OCI-LY1 (cell line): Measurements from ENCODE around the gene NUP50.

Experiments used
- H2AFZ ChIP-seq: fragments of 200-600 bp; sonication (generic), shearing (Covaris generic); 2 replicates; pipeline ENCODE4 v1.6.0; 2014; ENCODE audit warnings: antibody characterized with exemption, mild to moderate bottlenecking, low read length
- H3F3A ChIP-seq: fragments of 200-600 bp; sonication (generic), shearing (Covaris generic); 2 replicates; pipeline ENCODE4 v1.6.0; 2014; ENCODE audit warnings: mild to moderate bottlenecking, antibody characterized with exemption, low read length, moderate library complexity; ENCODE audit not compliant: insufficient read depth
- H3K27ac ChIP-seq: fragments of 200-600 bp; sonication (generic); 2 replicates; pipeline ENCODE4 v1.5.1; 2014; ENCODE audit warnings: low read length, mixed run types, mild to moderate bottlenecking, low read depth; ENCODE audit not compliant: poor library complexity, severe bottlenecking
- H3K27me3 ChIP-seq: fragments of 200-600 bp; sonication (generic); 2 replicates; pipeline ENCODE4 v1.6.0; 2014; ENCODE audit warnings: antibody characterized with exemption, mild to moderate bottlenecking, low read length, moderate library complexity; ENCODE audit not compliant: insufficient read depth
- H3K36me3 ChIP-seq: fragments of 200-600 bp; sonication (generic); 2 replicates; pipeline ENCODE4 v1.6.1; 2014; ENCODE audit warnings: mild to moderate bottlenecking, antibody characterized with exemption, low read length, moderate library complexity, mixed read lengths; ENCODE audit not compliant: insufficient read depth
- H3K4me1 ChIP-seq: fragments of 200-600 bp; sonication (generic); 2 replicates; pipeline ENCODE4 v1.5.1; 2014; ENCODE audit warnings: mild to moderate bottlenecking, low read length, moderate library complexity; ENCODE audit not compliant: insufficient read depth, severe bottlenecking
- H3K4me2 ChIP-seq: fragments of 200-600 bp; sonication (generic), shearing (Covaris generic); 2 replicates; pipeline ENCODE4 v1.6.1; 2014; ENCODE audit warnings: low read length
- H3K4me3 ChIP-seq: fragments of 200-600 bp; sonication (generic); 2 replicates; pipeline ENCODE4 v1.5.1; 2014; ENCODE audit warnings: low read length, low read depth, mild to moderate bottlenecking, mixed read lengths; ENCODE audit not compliant: poor library complexity, severe bottlenecking
- H3K79me2 ChIP-seq: fragments of 200-600 bp; shearing (Covaris generic); 2 replicates; pipeline ENCODE4 v1.6.1; 2016; ENCODE audit warnings: mixed run types, low read length, mixed read lengths; ENCODE audit not compliant: insufficient read depth
- H3K9ac ChIP-seq: fragments of 200-600 bp; sonication (generic), shearing (Covaris generic); 2 replicates; pipeline ENCODE4 v1.6.1; 2014; ENCODE audit warnings: mild to moderate bottlenecking, low read length, mixed read lengths
- H3K9me2 ChIP-seq: fragments of 200-600 bp; sonication (generic), shearing (Covaris generic); 2 replicates; pipeline ENCODE4 v1.6.1; 2014; ENCODE audit warnings: low read depth, mild to moderate bottlenecking, low read length, mixed read lengths
- H3K9me3 ChIP-seq: fragments of 200-600 bp; shearing (Covaris generic); 2 replicates; pipeline ENCODE4 v1.6.1; 2014; ENCODE audit warnings: low read length, mixed read lengths
- H4K20me1 ChIP-seq: fragments of 200-600 bp; sonication (generic), shearing (Covaris generic); 2 replicates; pipeline ENCODE4 v1.6.0; 2016; ENCODE audit warnings: mild to moderate bottlenecking, low read length; ENCODE audit not compliant: insufficient read depth
- CTCF ChIP-seq: fragments of 200-600 bp; sonication (generic), shearing (Covaris generic); IDR thresholded peaks from 2 replicates; pipeline ENCODE4 v1.5.1; 2017; ENCODE audit warnings: mild to moderate bottlenecking, antibody characterized with exemption, low read length, moderate library complexity, mixed read lengths
- EZH2 ChIP-seq: fragments of 200-600 bp; sonication (generic), shearing (Covaris generic); IDR thresholded peaks from 2 replicates; pipeline ENCODE4 v1.8.0; 2017; ENCODE audit warnings: borderline replicate concordance, mixed run types, mild to moderate bottlenecking, antibody characterized with exemption, low read length, moderate library complexity, mixed read lengths

NUP50 gene

GRCh38 chr22:45129703-45130524, 33.8 kb upstream of the NUP50 start:
- Histone ChIP-seq H3K9ac (no peak overlapping the region), H3K4me1 (no peaks in the 10 kb centered on the region), H3K4me2 (no peak overlapping the region), H3F3A (no peaks in the 10 kb centered on the region), H3K4me3 (no peak overlapping the region), H3K27me3 (no peaks in the 10 kb centered on the region), H3K79me2 (no peaks in the 10 kb centered on the region), H2AFZ (no peak overlapping the region), H3K27ac (no peak overlapping the region), H3K36me3 (peaks cover 12% of the 10 kb centered on the region), H3K9me3 (peaks cover 4% of the 10 kb centered on the region; the same call in 1 of the 2 replicates), H4K20me1 (no peaks in the 10 kb centered on the region), H3K9me2 (no peaks in the 10 kb centered on the region)
- TF ChIP-seq EZH2 (no peak), CTCF (no peak)

- Histone ChIP-seq H3F3A (no peaks in the 10 kb centered on the region), H3K79me2 (no peaks in the 10 kb centered on the region), H3K36me3 (peaks cover 15% of the 10 kb centered on the region), H3K9me3 (peaks cover 4% of the 10 kb centered on the region; the same call in 1 of the 2 replicates), H3K4me2 (no peak overlapping the region), H3K4me3 (no peak overlapping the region), H3K27me3 (no peaks in the 10 kb centered on the region), H3K9me2 (no peaks in the 10 kb centered on the region), H3K4me1 (no peaks in the 10 kb centered on the region), H2AFZ (no peak overlapping the region), H3K9ac (no peak overlapping the region), H4K20me1 (no peaks in the 10 kb centered on the region), H3K27ac (no peak overlapping the region)
- TF ChIP-seq CTCF (no peak), EZH2 (no peak)
Observed at GRCh38 chr22:45130891-45131290, 32.8 kb upstream of the NUP50 start.

- Histone ChIP-seq H3K79me2 (no peaks in the 10 kb centered on the region), H3K36me3 (peaks cover 15% of the 10 kb centered on the region), H3K4me2 (no peak overlapping the region), H4K20me1 (no peaks in the 10 kb centered on the region), H3K9me3 (peaks cover 4% of the 10 kb centered on the region; the same call in 1 of the 2 replicates), H3K27ac (no peak overlapping the region), H3K4me1 (no peaks in the 10 kb centered on the region), H3K4me3 (no peak overlapping the region), H3K9me2 (no peaks in the 10 kb centered on the region), H3F3A (no peaks in the 10 kb centered on the region), H3K9ac (no peak overlapping the region), H2AFZ (no peak overlapping the region), H3K27me3 (no peaks in the 10 kb centered on the region)
- no peak for TF ChIP-seq EZH2
Observed at GRCh38 chr22:45131749-45132148, 32.0 kb upstream of the NUP50 start.

- Histone ChIP-seq H3K27me3 (no peaks in the 10 kb centered on the region), H4K20me1 (no peaks in the 10 kb centered on the region), H3F3A (no peaks in the 10 kb centered on the region), H3K4me1 (no peaks in the 10 kb centered on the region), H3K79me2 (no peaks in the 10 kb centered on the region), H3K9me3 (peaks cover 4% of the 10 kb centered on the region; the same call in 1 of the 2 replicates), H3K4me2 (no peak overlapping the region), H3K9ac (no peak overlapping the region), H3K9me2 (no peaks in the 10 kb centered on the region), H3K4me3 (no peak overlapping the region), H3K36me3 (peaks cover 15% of the 10 kb centered on the region), H3K27ac (no peak overlapping the region), H2AFZ (no peak overlapping the region)
- no peak for TF ChIP-seq CTCF
- TF ChIP-seq EZH2: no peak
Observed at GRCh38 chr22:45134313-45134712, 29.4 kb upstream of the NUP50 start.
